ENCODE data around the gene COA6. TPM values are rescaled to one million over a fixed set of nuclear protein-coding genes. Genes with fewer than 3 reads are reported as not detected.
"Not testable (repeated sequence)": the region's sequence is repeated elsewhere in the genome, so short reads cannot be mapped to it uniquely, and the experiment has no call there.

The COA6 gene
- total and polyA plus RNA-seq, 4 donors, result 5.3 to 37.0 (median 18.6) TPM

GRCh38 chr1:234356615-234357269, 16.5 kb upstream of the COA6 start:
- H3K27me3 ChIP-seq (ENCODE audit: control insufficient read depth in 4 of 4, insufficient read depth in 4 of 4, low read length in 3 of 4); H3K9me3 ChIP-seq (ENCODE audit: control insufficient read depth in 4 of 4, low read length in 3 of 4); H3K4me1 ChIP-seq (ENCODE audit: control insufficient read depth in 4 of 4, insufficient read depth in 4 of 4, low read length in 3 of 4); H3K36me3 ChIP-seq (ENCODE audit: control insufficient read depth in 4 of 4, insufficient read depth in 3 of 4, low read depth in 1 of 4, low read length in 3 of 4); H3K27ac ChIP-seq (ENCODE audit: low read depth in 1 of 2, low read length in 2 of 2): not testable (repeated sequence)
- peak; percentile 42 for DNase-seq (ENCODE audit: low spot score)
- Histone ChIP-seq H3K4me3 (ENCODE audit: low read depth in 1 of 3, low read length in 3 of 3) (peak overlapping the region; percentile 49 to 60 (median 56)), H3K9ac (ENCODE audit: low read depth in 1 of 2, low read length in 2 of 2) (peak overlapping the region in 1 of 2 donors; percentile 67)
- WGBS, result 53% methylated on average over 35 of the region's 35 CpGs
- TF ChIP-seq YY1 (IDR thresholded peaks at IDR 0.05), result peak; percentile 47
- peak in 1 of 2 donors; percentile 77 for TF ChIP-seq GABPA (IDR thresholded peaks at IDR 0.05 in 1 of 2, conservative IDR thresholded peaks at IDR 0.05 in 1 of 2)
- TF ChIP-seq TAF1 (conservative IDR thresholded peaks at IDR 0.05), result peak; percentile 67

GRCh38 chr1:234357831-234358230, 15.4 kb upstream of the COA6 start:
- no peak overlapping the region for H3K4me3 ChIP-seq (ENCODE audit: low read depth in 1 of 3, low read length in 3 of 3)
- no peak overlapping the region for H3K27ac ChIP-seq (ENCODE audit: low read depth in 1 of 2, low read length in 2 of 2)
- H3K27me3 ChIP-seq (ENCODE audit: control insufficient read depth in 4 of 4, insufficient read depth in 4 of 4, low read length in 3 of 4), result no peaks in the 10 kb centered on the region
- TF ChIP-seq RXRA (IDR thresholded peaks at IDR 0.05) (no peak), JUND (IDR thresholded peaks at IDR 0.05) (no peak), GABPA (IDR thresholded peaks at IDR 0.05 in 1 of 2, conservative IDR thresholded peaks at IDR 0.05 in 1 of 2) (no peak), REST (IDR thresholded peaks at IDR 0.05) (no peak), TAF1 (conservative IDR thresholded peaks at IDR 0.05) (no peak), NR2F2 (IDR thresholded peaks at IDR 0.05) (no peak), EGR1 (IDR thresholded peaks at IDR 0.05; ENCODE audit: low read depth in 2 of 2) (no peak), SP1 (IDR thresholded peaks at IDR 0.05) (no peak), MAX (IDR thresholded peaks at IDR 0.05) (no peak), FOXA2 (IDR thresholded peaks at IDR 0.05) (no peak), RAD21 (IDR thresholded peaks at IDR 0.05) (no peak), HNF4G (IDR thresholded peaks at IDR 0.05) (no peak), ATF3 (IDR thresholded peaks at IDR 0.05) (no peak)
- DNase-seq (ENCODE audit: low spot score), result no peak
- H3K9ac ChIP-seq (ENCODE audit: low read depth in 1 of 2, low read length in 2 of 2), result no peak overlapping the region
- H3K4me1 ChIP-seq (ENCODE audit: control insufficient read depth in 4 of 4, insufficient read depth in 4 of 4, low read length in 3 of 4), result no peaks in the 10 kb centered on the region
- no peaks in the 10 kb centered on the region for H3K36me3 ChIP-seq (ENCODE audit: control insufficient read depth in 4 of 4, insufficient read depth in 3 of 4, low read depth in 1 of 4, low read length in 3 of 4)
- peaks cover 0 to 3% (median 0%) of the 10 kb centered on the region in 4 donors for H3K9me3 ChIP-seq (ENCODE audit: control insufficient read depth in 4 of 4, low read length in 3 of 4)

GRCh38 chr1:234361102-234361603, 12.1 kb upstream of the COA6 start:
- DNase-seq (ENCODE audit: low spot score), result no peak
- Histone ChIP-seq H3K27me3 (ENCODE audit: control insufficient read depth in 4 of 4, insufficient read depth in 4 of 4, low read length in 3 of 4) (no peaks in the 10 kb centered on the region), H3K27ac (ENCODE audit: low read depth in 1 of 2, low read length in 2 of 2) (no peak overlapping the region), H3K4me1 (ENCODE audit: control insufficient read depth in 4 of 4, insufficient read depth in 4 of 4, low read length in 3 of 4) (no peaks in the 10 kb centered on the region), H3K9me3 (ENCODE audit: control insufficient read depth in 4 of 4, low read length in 3 of 4) (no peaks in the 10 kb centered on the region), H3K9ac (ENCODE audit: low read depth in 1 of 2, low read length in 2 of 2) (no peak overlapping the region), H3K4me3 (ENCODE audit: low read depth in 1 of 3, low read length in 3 of 3) (no peak overlapping the region), H3K36me3 (ENCODE audit: control insufficient read depth in 4 of 4, insufficient read depth in 3 of 4, low read depth in 1 of 4, low read length in 3 of 4) (no peaks in the 10 kb centered on the region)
- WGBS, result 88% methylated on average over 3 of the region's 3 CpGs
- TF ChIP-seq ATF3 (IDR thresholded peaks at IDR 0.05) (no peak), EGR1 (IDR thresholded peaks at IDR 0.05; ENCODE audit: low read depth in 2 of 2) (no peak), RAD21 (IDR thresholded peaks at IDR 0.05) (no peak), FOXA2 (IDR thresholded peaks at IDR 0.05) (no peak), JUND (IDR thresholded peaks at IDR 0.05) (no peak), CTCF (IDR thresholded peaks at IDR 0.05; ENCODE audit: low read depth, low read length, missing input control) (no peak), GABPA (IDR thresholded peaks at IDR 0.05 in 1 of 2, conservative IDR thresholded peaks at IDR 0.05 in 1 of 2) (no peak)

Data from liver (tissue), 9 donors.